Measurements from ENCODE around the gene TBC1D25.

DNA sequence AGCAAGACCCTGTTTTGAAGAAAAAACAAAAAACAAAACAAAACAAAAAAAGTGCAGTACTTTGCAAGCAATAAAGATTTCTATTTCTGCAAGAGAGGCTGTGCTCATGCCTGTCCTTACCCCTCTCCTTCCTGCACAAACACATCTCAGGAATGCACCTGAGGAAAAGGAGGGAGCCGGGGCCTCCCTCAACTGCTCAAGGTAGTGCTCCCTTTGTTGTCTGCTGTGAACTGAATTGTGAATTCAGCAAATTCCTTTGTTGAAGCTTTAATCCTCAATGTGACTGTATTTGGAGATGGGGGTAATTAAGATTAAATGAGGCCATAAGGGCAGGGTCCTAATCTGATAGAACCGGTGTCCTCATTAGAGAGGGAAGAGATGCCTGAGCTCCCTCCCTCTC, 49.6 kb upstream of the TBC1D25 start:
- no peak for TF ChIP-seq POLR2AphosphoS5 (IDR thresholded peaks at IDR 0.05)
- TF ChIP-seq, protein P1, sequence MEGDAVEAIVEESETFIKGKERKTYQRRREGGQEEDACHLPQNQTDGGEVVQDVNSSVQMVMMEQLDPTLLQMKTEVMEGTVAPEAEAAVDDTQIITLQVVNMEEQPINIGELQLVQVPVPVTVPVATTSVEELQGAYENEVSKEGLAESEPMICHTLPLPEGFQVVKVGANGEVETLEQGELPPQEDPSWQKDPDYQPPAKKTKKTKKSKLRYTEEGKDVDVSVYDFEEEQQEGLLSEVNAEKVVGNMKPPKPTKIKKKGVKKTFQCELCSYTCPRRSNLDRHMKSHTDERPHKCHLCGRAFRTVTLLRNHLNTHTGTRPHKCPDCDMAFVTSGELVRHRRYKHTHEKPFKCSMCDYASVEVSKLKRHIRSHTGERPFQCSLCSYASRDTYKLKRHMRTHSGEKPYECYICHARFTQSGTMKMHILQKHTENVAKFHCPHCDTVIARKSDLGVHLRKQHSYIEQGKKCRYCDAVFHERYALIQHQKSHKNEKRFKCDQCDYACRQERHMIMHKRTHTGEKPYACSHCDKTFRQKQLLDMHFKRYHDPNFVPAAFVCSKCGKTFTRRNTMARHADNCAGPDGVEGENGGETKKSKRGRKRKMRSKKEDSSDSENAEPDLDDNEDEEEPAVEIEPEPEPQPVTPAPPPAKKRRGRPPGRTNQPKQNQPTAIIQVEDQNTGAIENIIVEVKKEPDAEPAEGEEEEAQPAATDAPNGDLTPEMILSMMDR (IDR thresholded peaks at IDR 0.05), result no peak

Measured in transverse colon (tissue), 4 donors.